Loucy (cell line): ENCODE results near the gene PDGFD.

Source experiments
- CTCF ChIP-seq: fragments of 200-600 bp; sonication (generic); conservative IDR thresholded peaks from 2 replicates; pipeline ENCODE4 v1.5.1; 2014; ENCODE audit warnings: mild to moderate bottlenecking, antibody characterized with exemption, low read length
- EZH2phosphoT487 ChIP-seq: fragments of 200-600 bp; IDR thresholded peaks from 2 replicates; pipeline ENCODE4 v1.6.1; 2018; ENCODE audit warnings: antibody characterized with exemption, mild to moderate bottlenecking, moderate library complexity, borderline replicate concordance

GRCh38 chr11:104015649-104016415 lies 148.1 kb downstream of the PDGFD start:
- TF ChIP-seq CTCF, result no peak
- TF ChIP-seq EZH2phosphoT487, result no peak
